Keratinocyte (primary cell): ENCODE measurements around the gene TDRD1. TPM values are rescaled to one million over a fixed set of nuclear protein-coding genes. Genes with fewer than 3 reads are reported as not detected.
A peak's percentile ranks its signal among the peaks of the same experiment; 100 is the strongest.

Source experiments
- DNase-seq: peaks from one replicate; pipeline ENCODE4 v3.0.0-alpha.2; 2011; ENCODE audit warnings: low read depth, missing footprints, low spot score
- FAIRE-seq: peaks from 2 replicates; lab custom pipeline; 2011; peaks lifted over from hg19 to GRCh38; lab: Jason Lieb, UNC
- H2AFZ ChIP-seq: 2 replicates; pipeline ENCODE4 v1.6.0; 2012; ENCODE audit warnings: low read length, control low read depth, inconsistent platforms; ENCODE audit not compliant: control insufficient read depth
- H3K27ac ChIP-seq: 2 replicates; pipeline ENCODE4 v1.5.1; 2011; ENCODE audit warnings: low read length; ENCODE audit not compliant: control insufficient read depth, insufficient read depth
- H3K27me3 ChIP-seq: 3 replicates; pipeline ENCODE4 v1.6.0; 2011; ENCODE audit warnings: low read length; ENCODE audit not compliant: control insufficient read depth, insufficient read depth; ENCODE audit errors: extremely low read depth
- H3K36me3 ChIP-seq, 2 experiments: 2 replicates in 1 of 2; 3 replicates in 1 of 2; pipeline ENCODE4 v1.5.1; 2011; ENCODE audit warnings: low read length in 2 of 2, mild to moderate bottlenecking in 1 of 2; ENCODE audit not compliant: control insufficient read depth in 2 of 2, insufficient read depth in 2 of 2; ENCODE audit errors: extremely low read depth in 1 of 2
- H3K4me1 ChIP-seq: 3 replicates; pipeline ENCODE4 v1.5.1; 2011; ENCODE audit warnings: low read length; ENCODE audit not compliant: control insufficient read depth, insufficient read depth; ENCODE audit errors: extremely low read depth
- H3K4me2 ChIP-seq: 3 replicates; pipeline ENCODE4 v1.6.0; 2011; ENCODE audit warnings: low read depth, low read length; ENCODE audit not compliant: control insufficient read depth, insufficient read depth; ENCODE audit errors: extremely low read depth
- H3K4me3 ChIP-seq, 3 experiments: fragments of 200-600 bp in 1 of 3; sonication (generic) in 1 of 3; 2 replicates in 2 of 3; 3 replicates in 1 of 3; pipeline ENCODE4 v1.5.1; 2011 to 2016; ENCODE audit warnings: low read length in 3 of 3, mild to moderate bottlenecking in 3 of 3, control low read depth in 2 of 3, inconsistent platforms in 1 of 3, low read depth in 1 of 3, mixed read lengths in 1 of 3, mixed run types in 1 of 3, moderate library complexity in 1 of 3; ENCODE audit not compliant: control insufficient read depth in 2 of 3, insufficient read depth in 2 of 3; ENCODE audit errors: extremely low read depth in 1 of 3
- H3K79me2 ChIP-seq: 2 replicates; pipeline ENCODE4 v1.6.0; 2012; ENCODE audit warnings: low read length; ENCODE audit not compliant: control insufficient read depth, insufficient read depth
- H3K9ac ChIP-seq: 3 replicates; pipeline ENCODE4 v1.6.0; 2011; ENCODE audit warnings: low read length; ENCODE audit not compliant: control insufficient read depth, insufficient read depth; ENCODE audit errors: extremely low read depth
- H3K9me1 ChIP-seq: 3 replicates; pipeline ENCODE4 v1.6.0; 2011; ENCODE audit warnings: low read length; ENCODE audit not compliant: control insufficient read depth, insufficient read depth; ENCODE audit errors: extremely low read depth
- H3K9me3 ChIP-seq: 2 replicates; pipeline ENCODE4 v1.5.1; 2012; ENCODE audit warnings: low read depth, low read length; ENCODE audit not compliant: control insufficient read depth
- H4K20me1 ChIP-seq: 3 replicates; pipeline ENCODE4 v1.6.0; 2011; ENCODE audit warnings: low read length; ENCODE audit not compliant: control insufficient read depth, insufficient read depth; ENCODE audit errors: extremely low read depth
- CTCF ChIP-seq, 3 experiments: IDR thresholded peaks in 1 of 3; conservative IDR thresholded peaks in 1 of 3; optimal IDR thresholded peaks in 1 of 3; 2 replicates in 2 of 3; 3 replicates in 1 of 3; pipeline versions ENCODE3 to v1.5.1; 2011; ENCODE audit warnings: low read length in 3 of 3, mild to moderate bottlenecking in 3 of 3, moderate library complexity in 2 of 3, control low read depth in 1 of 3, inconsistent platforms in 1 of 3; ENCODE audit not compliant: insufficient read depth in 2 of 3; ENCODE audit errors: extremely low read depth in 1 of 3
- EZH2 ChIP-seq: IDR thresholded peaks from one replicate; pipeline ENCODE4 v1.6.1; 2012; ENCODE audit warnings: inconsistent platforms, mild to moderate bottlenecking, low read length, moderate library complexity
- dilution Hi-C: fragments of 300-500 bp; cut with MboI; formaldehyde crosslinking; loops from one replicate; pipeline ENCODE4 v1.7.0; 2020; ENCODE audit warnings: low sequenced_read_pairs; ENCODE audit not compliant: extremely low pct_ligation_motif_present
- polyA plus RNA-seq, 5 experiments: library from polyadenylated mRNA; depleted of rRNA in 3 of 5; stranded (reverse) in 3 of 5; stranded (forward) in 1 of 5; unstranded in 1 of 5; fragments of >200 nt; gene quantifications; 1 replicate in 1 of 5; 2 replicates in 3 of 5; 3 replicates in 1 of 5; pipeline versions ENCODE4 v1.2.1 to v1.2.3, GENCODE V29; 2011 to 2012; ENCODE audit warnings: missing spikeins in 2 of 5, low read depth in 1 of 5, low replicate concordance in 1 of 5

TDRD1 gene
- polyA plus RNA-seq, 1 donor (not counting 4 experiments of a cell fraction or from before 2014, with no cell fraction given), result 0.56 TPM

- no peaks in the 10 kb centered on the region for H3K36me3 ChIP-seq
- H4K20me1 ChIP-seq, result no peaks in the 10 kb centered on the region
- DNase-seq (no peak), FAIRE-seq (no peak)
- dilution Hi-C loops, result no loop called here
- H3K27me3 ChIP-seq, result no peaks in the 10 kb centered on the region
- H3K9me1 ChIP-seq, result no peaks in the 10 kb centered on the region
- H3K79me2 ChIP-seq, result no peaks in the 10 kb centered on the region
- no peak overlapping the region for H3K4me3 ChIP-seq
- peaks cover 9% of the 10 kb centered on the region for H3K4me1 ChIP-seq
- no peak overlapping the region for H3K9ac ChIP-seq
- H3K27ac ChIP-seq, result no peak overlapping the region
- TF ChIP-seq EZH2 (no peak), CTCF (optimal IDR thresholded peaks at IDR 0.05 in 1 of 3, IDR thresholded peaks at IDR 0.05 in 1 of 3, conservative IDR thresholded peaks at IDR 0.05 in 1 of 3; ENCODE audit: extremely low read depth in 1 of 3, insufficient read depth in 2 of 3, low read length in 3 of 3) (peak in 2 of 3 experiments; percentile 30 to 44)
- no peak overlapping the region for H3K4me2 ChIP-seq
- no peak overlapping the region for H2AFZ ChIP-seq
- no peaks in the 10 kb centered on the region for H3K9me3 ChIP-seq
These were observed 100.9 kb downstream of the TDRD1 start for GRCh38 chr10:114279901-114280644.

GRCh38 chr10:114281006-114281405 lies 101.9 kb downstream of the TDRD1 start:
- dilution Hi-C loops, result no loop called here
- H3K4me3 ChIP-seq, result no peak overlapping the region
- DNase-seq (no peak), FAIRE-seq (no peak)
- H3K9me1 ChIP-seq, result no peaks in the 10 kb centered on the region
- no peaks in the 10 kb centered on the region for H3K27me3 ChIP-seq
- no peaks in the 10 kb centered on the region for H4K20me1 ChIP-seq
- H3K9me3 ChIP-seq, result no peaks in the 10 kb centered on the region
- TF ChIP-seq EZH2 (no peak), CTCF (optimal IDR thresholded peaks at IDR 0.05 in 1 of 3, IDR thresholded peaks at IDR 0.05 in 1 of 3, conservative IDR thresholded peaks at IDR 0.05 in 1 of 3; ENCODE audit: extremely low read depth in 1 of 3, insufficient read depth in 2 of 3, low read length in 3 of 3) (no peak)
- H3K36me3 ChIP-seq, result no peaks in the 10 kb centered on the region
- H3K4me2 ChIP-seq, result no peak overlapping the region
- no peaks in the 10 kb centered on the region for H3K79me2 ChIP-seq
- H3K9ac ChIP-seq, result no peak overlapping the region
- no peak overlapping the region for H2AFZ ChIP-seq
- H3K27ac ChIP-seq, result no peak overlapping the region
- peaks cover 9% of the 10 kb centered on the region for H3K4me1 ChIP-seq
